ENCODE data around the gene ATP5F1D.
A peak's percentile ranks its signal among the peaks of the same experiment; 100 is the strongest.

ATP5F1D gene

DNA sequence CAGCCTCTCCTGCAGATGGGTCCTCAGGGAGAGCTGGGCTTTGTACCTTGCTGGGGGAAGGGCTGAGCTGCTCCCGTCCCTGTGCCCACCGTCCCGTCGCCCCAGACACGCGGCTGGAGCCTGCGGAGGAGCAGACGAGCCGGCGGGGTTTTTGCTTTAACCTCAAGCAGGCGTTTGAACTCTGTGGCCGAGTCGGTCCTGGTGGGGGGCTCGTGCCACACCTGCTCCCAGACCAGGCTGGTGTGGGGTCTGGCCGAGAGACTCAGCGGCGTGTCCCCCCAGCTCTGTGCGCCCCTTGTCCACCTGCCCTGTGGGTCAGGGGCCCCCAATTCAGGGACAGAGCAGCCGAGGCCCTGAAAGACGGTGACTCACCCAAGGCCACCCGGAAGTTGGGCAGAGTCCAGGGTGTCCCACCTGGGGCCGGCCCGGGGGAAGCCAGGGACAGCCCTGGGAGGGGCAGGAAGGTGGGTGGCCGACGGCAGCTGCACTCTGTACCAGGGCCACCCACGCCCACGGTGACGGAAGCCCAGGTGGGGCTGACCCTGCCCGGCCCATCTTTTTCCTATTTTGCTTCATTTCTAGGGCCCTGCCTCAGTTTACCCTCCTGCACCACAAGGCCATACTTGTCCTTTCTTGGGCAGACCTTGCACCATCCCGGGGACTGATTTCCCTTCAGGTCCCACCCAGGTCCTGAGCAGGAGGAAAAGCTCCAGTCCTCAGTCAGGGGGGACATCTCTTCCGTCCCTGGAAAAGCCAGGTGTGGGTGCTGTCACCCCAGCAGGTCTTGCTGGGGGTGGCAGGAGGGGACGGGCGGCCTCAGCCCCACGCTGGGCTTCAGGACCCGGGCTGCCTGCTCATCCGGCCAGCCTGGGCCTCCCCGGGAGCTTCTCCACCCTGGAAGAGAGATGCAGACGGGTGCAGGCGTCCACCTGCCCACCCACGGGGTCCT is 49.4 kb downstream of the ATP5F1D start:
- H3K27me3 Mint-ChIP-seq = peaks cover 88% of the 10 kb centered on the region
- no peak overlapping the region for H3K4me3 Mint-ChIP-seq
- no peaks in the 10 kb centered on the region for H3K36me3 Mint-ChIP-seq
- H3K27ac Mint-ChIP-seq = no peak overlapping the region
- no peak for ATAC-seq
- peaks cover 38% of the 10 kb centered on the region for H3K4me1 Mint-ChIP-seq
- no peaks in the 10 kb centered on the region for H3K9me3 Mint-ChIP-seq

GRCh38 chr19:1291761-1292418 is 50.3 kb downstream of the ATP5F1D start:
- peak; percentile 52 for ATAC-seq

GRCh38 chr19:1292419-1293151 is 51.0 kb downstream of the ATP5F1D start:
- Mint-ChIP-seq H3K36me3 (no peaks in the 10 kb centered on the region), H3K27ac (peak overlapping the region; percentile 57), H3K9me3 (no peaks in the 10 kb centered on the region), H3K4me3 (peak overlapping the region; percentile 52), H3K4me1 (peaks cover 31% of the 10 kb centered on the region), H3K27me3 (peaks cover 84% of the 10 kb centered on the region)
- no peak for ATAC-seq

More at GRCh38 chr19:1291761-1292418, 50.3 kb downstream of the ATP5F1D start:
- Mint-ChIP-seq H3K4me3 (peak overlapping the region; percentile 52), H3K36me3 (no peaks in the 10 kb centered on the region), H3K4me1 (peaks cover 31% of the 10 kb centered on the region), H3K9me3 (no peaks in the 10 kb centered on the region), H3K27me3 (peaks cover 82% of the 10 kb centered on the region), H3K27ac (peak overlapping the region; percentile 57)

DNA sequence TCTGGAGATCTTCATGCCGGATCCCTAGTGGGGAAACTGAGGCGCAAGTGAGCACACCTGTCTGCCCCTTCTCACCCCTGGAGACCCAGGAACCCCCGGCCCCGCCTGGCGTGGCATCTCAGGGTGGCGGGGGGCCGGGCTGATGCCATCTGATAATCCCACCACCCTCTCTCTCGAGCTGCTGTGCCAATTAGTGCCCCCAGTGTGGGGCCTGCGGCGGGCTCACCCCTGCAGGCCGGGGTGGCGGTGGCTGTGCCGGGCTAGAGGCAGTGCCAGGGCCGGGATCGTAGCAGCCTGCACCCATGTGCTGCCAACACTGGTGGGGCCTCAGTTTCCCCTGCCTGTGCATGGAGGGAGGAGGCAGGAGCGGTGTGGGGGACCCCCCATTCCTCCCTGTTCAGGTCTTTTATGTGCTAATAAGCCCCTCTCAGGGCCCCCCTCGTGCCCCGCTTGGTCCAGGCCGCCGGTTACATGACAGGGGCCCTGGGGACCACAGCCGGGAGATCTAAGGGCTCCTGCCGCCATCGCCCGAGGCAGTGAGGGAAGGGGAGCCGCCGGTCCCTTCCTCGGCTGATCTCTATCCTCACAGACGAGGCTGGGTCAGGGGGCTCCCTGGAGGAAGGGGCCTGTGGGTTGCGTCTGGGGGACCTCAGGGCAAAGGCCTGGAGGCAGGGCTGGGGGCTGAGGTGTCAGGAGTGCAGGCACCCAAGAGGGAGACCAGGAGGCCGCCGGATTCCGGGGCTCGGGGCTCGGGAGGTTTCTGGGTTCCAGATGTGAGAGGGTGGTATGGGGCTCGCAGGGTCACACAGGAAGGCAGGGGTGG is 52.4 kb downstream of the ATP5F1D start:
- no peaks in the 10 kb centered on the region for H3K36me3 Mint-ChIP-seq
- no peak overlapping the region for H3K4me3 Mint-ChIP-seq
- ATAC-seq = no peak
- H3K27ac Mint-ChIP-seq = no peak overlapping the region
- no peaks in the 10 kb centered on the region for H3K9me3 Mint-ChIP-seq
- H3K4me1 Mint-ChIP-seq = peaks cover 31% of the 10 kb centered on the region
- peaks cover 84% of the 10 kb centered on the region for H3K27me3 Mint-ChIP-seq

All from stimulated activated memory B cell treated with anti-CD40 and anti-IgM and Interleukin-4, amounts not matched to agents 10 μg/mL and 1 μg/mL and 100 μg/mL, for 72 hours (primary cell).